GM19043 (cell line): ENCODE results near the gene CSAD.
"Not testable (repeated sequence)": the region's sequence is repeated elsewhere in the genome, so short reads cannot be mapped to it uniquely, and the experiment has no call there.

Experiments used
- ATAC-seq: cut with Tn5 transposase; IDR thresholded peaks from one replicate; pipeline ENCODE4 v1.9.1; 2021; ENCODE audit warnings: low read depth; ENCODE audit not compliant: unreplicated experiment

The CSAD gene

GRCh38 chr12:53113951-53114350, 66.8 kb downstream of the CSAD start:
- no peak for ATAC-seq

GRCh38 chr12:53113136-53113705, 67.5 kb downstream of the CSAD start:
- ATAC-seq = no peak

- ATAC-seq = not testable (repeated sequence)
These were observed 68.3 kb downstream of the CSAD start for GRCh38 chr12:53112431-53112830.
